ENCODE data around the gene GLIS1. TPM values are rescaled to one million over a fixed set of nuclear protein-coding genes. Genes with fewer than 3 reads are reported as not detected.

GLIS1 gene
- total RNA-seq, 4 donors from 2014 or later: 0.16 to 0.27 TPM; not detected in 2

- 72 to 86% methylated on average over 6 to 7 of the region's 16 CpGs for WGBS, 2 donors (ENCODE audit: low coverage in 1 of 2)
- Histone ChIP-seq H3K4me1 (no peaks in the 10 kb centered on the region), H3K36me3 (no peaks in the 10 kb centered on the region), H3K9me3 (no peaks in the 10 kb centered on the region), H3K4me3 (no peak overlapping the region), H3K27ac (no peak overlapping the region), H3K27me3 (no peaks in the 10 kb centered on the region)
- TF ChIP-seq POLR2AphosphoS5 (IDR thresholded peaks at IDR 0.05): no peak
- no peak for TF ChIP-seq POLR2A (IDR thresholded peaks at IDR 0.05)
- no peak for TF ChIP-seq CTCF (IDR thresholded peaks at IDR 0.05)
- no peak for TF ChIP-seq EP300 (IDR thresholded peaks at IDR 0.05)
- no peak for ATAC-seq
Observed at GRCh38 chr1:53579221-53580008, 159.5 kb downstream of the GLIS1 start.

- Histone ChIP-seq H3K36me3 (no peaks in the 10 kb centered on the region), H3K27ac (no peak overlapping the region), H3K9me3 (no peaks in the 10 kb centered on the region), H3K27me3 (no peaks in the 10 kb centered on the region), H3K4me1 (peaks cover 0 to 8% (median under 1%) of the 10 kb centered on the region in 3 donors), H3K4me3 (no peak overlapping the region)
- ATAC-seq: no peak
- WGBS, 2 donors (ENCODE audit: low coverage in 1 of 2): 82 to 89% methylated on average over 3 of the region's 3 CpGs
- TF ChIP-seq POLR2A (IDR thresholded peaks at IDR 0.05) (no peak), POLR2AphosphoS5 (IDR thresholded peaks at IDR 0.05) (no peak), CTCF (IDR thresholded peaks at IDR 0.05) (no peak), EP300 (IDR thresholded peaks at IDR 0.05) (no peak)
Observed at GRCh38 chr1:53578358-53578757, 160.6 kb downstream of the GLIS1 start.

DNA sequence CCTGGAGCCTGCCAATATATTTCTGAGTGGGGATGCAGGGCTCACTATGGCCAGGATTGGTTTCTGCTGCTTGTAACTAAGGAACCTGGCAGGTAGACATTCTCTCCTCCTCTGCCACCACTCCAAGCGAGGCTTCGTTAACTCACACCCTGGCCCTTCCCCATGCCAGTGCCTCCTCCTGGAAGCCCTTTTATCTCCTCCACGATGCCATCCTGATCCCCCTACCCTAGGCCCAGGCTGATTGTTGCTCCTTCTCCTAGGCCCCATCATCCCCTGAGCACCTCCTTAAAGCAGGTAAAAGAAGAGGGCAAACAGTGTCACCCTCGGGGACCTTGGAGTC is 161.2 kb downstream of the GLIS1 start:
- WGBS, 2 donors (ENCODE audit: low coverage in 1 of 2): 64% methylated on average over 2 of the region's 4 CpGs; no CpG with 5 or more reads in 1 of the 2 donors
- H3K27ac ChIP-seq: no peak overlapping the region
- H3K4me1 ChIP-seq: peaks cover 0 to 14% (median 5%) of the 10 kb centered on the region in 3 donors
- no peak overlapping the region for H3K4me3 ChIP-seq
- H3K27me3 ChIP-seq: no peaks in the 10 kb centered on the region
- ATAC-seq: no peak
- no peak for TF ChIP-seq POLR2A (IDR thresholded peaks at IDR 0.05)
- TF ChIP-seq POLR2AphosphoS5 (IDR thresholded peaks at IDR 0.05): no peak
- H3K36me3 ChIP-seq: no peaks in the 10 kb centered on the region
- H3K9me3 ChIP-seq: no peaks in the 10 kb centered on the region

DNA sequence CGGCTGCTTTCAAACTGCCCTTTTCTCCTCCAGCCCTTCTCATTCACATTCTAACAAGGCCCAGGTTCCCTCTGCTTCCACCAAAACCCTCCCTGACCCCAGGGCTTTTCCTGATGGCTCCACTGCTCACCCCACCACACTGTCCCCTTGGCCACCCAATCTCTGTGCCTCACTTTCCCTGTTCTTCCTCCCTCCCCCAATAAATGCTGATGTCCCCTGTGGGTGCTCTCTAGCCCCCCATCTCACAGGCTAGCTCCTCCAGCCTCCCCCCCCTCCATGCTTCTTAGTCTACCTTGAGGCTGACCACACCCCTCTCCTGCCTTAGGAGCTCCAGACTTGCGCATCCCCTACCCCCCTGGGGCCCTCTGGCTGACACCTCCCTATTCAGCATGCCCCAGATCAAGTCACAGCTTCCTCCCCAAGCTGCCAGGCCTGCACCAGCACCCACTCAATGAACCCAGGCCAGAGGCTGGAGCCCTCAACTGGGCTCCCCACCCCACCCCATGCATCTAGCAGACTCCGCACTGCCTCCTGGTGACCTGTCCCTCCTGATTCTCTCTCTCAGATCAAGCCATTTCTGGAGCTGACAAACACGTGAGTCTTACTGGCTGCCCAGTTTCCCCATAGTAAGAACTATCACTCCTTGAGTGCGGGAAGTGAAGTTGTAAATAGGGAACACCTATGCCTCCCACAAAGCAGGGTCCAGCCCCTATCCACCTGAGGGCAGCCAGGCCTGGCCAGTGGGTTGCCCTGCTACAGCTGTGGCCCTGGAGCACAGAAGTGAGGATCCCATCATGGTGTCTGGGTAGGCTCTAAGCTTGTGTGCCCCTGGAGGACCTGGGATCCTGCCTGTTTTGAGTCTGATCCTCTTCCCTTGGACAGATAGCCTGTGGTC is 161.9 kb downstream of the GLIS1 start:
- 92 to 100% methylated on average over 2 to 3 of the region's 5 CpGs for WGBS, 2 donors (ENCODE audit: low coverage in 1 of 2)
- Histone ChIP-seq H3K27ac (no peak overlapping the region), H3K27me3 (no peaks in the 10 kb centered on the region), H3K4me3 (no peak overlapping the region), H3K4me1 (peaks cover 0 to 20% (median 5%) of the 10 kb centered on the region in 3 donors), H3K36me3 (no peaks in the 10 kb centered on the region), H3K9me3 (no peaks in the 10 kb centered on the region)
- ATAC-seq: no peak
- no peak for TF ChIP-seq POLR2A (IDR thresholded peaks at IDR 0.05)
- no peak for TF ChIP-seq EP300 (IDR thresholded peaks at IDR 0.05)
- no peak for TF ChIP-seq POLR2AphosphoS5 (IDR thresholded peaks at IDR 0.05)
- TF ChIP-seq CTCF (IDR thresholded peaks at IDR 0.05): no peak

GRCh38 chr1:53576381-53576801 is 162.6 kb downstream of the GLIS1 start:
- H3K27me3 ChIP-seq: no peaks in the 10 kb centered on the region
- TF ChIP-seq POLR2AphosphoS5 (IDR thresholded peaks at IDR 0.05) (no peak), EP300 (IDR thresholded peaks at IDR 0.05) (no peak), CTCF (IDR thresholded peaks at IDR 0.05) (no peak), POLR2A (IDR thresholded peaks at IDR 0.05) (no peak)
- no peaks in the 10 kb centered on the region for H3K9me3 ChIP-seq
- H3K36me3 ChIP-seq: no peaks in the 10 kb centered on the region
- WGBS, 2 donors (ENCODE audit: low coverage in 1 of 2): 67 to 83% methylated on average over 2 to 3 of the region's 6 CpGs
- no peak overlapping the region for H3K27ac ChIP-seq
- H3K4me1 ChIP-seq: peaks cover 0 to 26% (median 5%) of the 10 kb centered on the region in 3 donors
- no peak overlapping the region for H3K4me3 ChIP-seq
- ATAC-seq: no peak
